ENCODE data around the gene OR4C16.

Gene OR4C16

GRCh38 chr11:55571828-55572227 lies at the start of gene OR4C16:
TSS of gene OR4C16 (plus strand) at chr11:55572128. CDS start at chr11:55572128, 0 bp downstream.
- DNase-seq (ENCODE audit: low read depth in 3 of 3), result no peak

- DNase-seq (ENCODE audit: low read depth in 3 of 3), result no peak
These were observed 17.8 kb upstream of the OR4C16 start, which contains the start of gene OR4C15 for GRCh38 chr11:55554169-55554568. TSS of gene OR4C15 (plus strand) at chr11:55554469. CDS start at chr11:55554469, 0 bp downstream.

DNA sequence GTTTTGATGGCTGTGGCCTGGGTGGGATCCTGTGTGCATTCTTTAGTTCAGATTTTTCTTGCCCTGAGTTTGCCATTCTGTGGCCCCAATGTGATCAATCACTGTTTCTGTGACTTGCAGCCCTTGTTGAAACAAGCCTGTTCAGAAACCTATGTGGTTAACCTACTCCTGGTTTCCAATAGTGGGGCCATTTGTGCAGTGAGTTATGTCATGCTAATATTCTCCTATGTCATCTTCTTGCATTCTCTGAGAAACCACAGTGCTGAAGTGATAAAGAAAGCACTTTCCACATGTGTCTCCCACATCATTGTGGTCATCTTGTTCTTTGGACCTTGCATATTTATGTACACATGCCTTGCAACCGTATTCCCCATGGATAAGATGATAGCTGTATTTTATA lies 620 bp downstream of the OR4C16 start:
- DNase-seq (ENCODE audit: low read depth in 3 of 3), result no peak

GRCh38 chr11:55607545-55607944 lies 35.6 kb downstream of the OR4C16 start, which contains the start of gene OR4C11:
TSS of gene OR4C11 (minus strand) at chr11:55607645. CDS start at chr11:55604373, 3,272 bp downstream.
- no peak for DNase-seq (ENCODE audit: low read depth in 3 of 3)
